HEK293 (cell line): ENCODE results near the gene ZGLP1.

Experiments
- ATF2 ChIP-seq: fragments of 450-650 bp; formaldehyde crosslinking; IDR thresholded peaks from 2 replicates; pipeline ENCODE4 v1.5.1; 2016; ENCODE audit warnings: missing biosample characterization, missing genetic modification characterization, low read depth
- GLI2 ChIP-seq: fragments of 450-650 bp; formaldehyde crosslinking; IDR thresholded peaks from 2 replicates; pipeline ENCODE4; 2017; ENCODE audit warnings: missing biosample characterization, missing genetic modification characterization, low read depth, borderline replicate concordance
- KLF9 ChIP-seq: fragments of 450-650 bp; formaldehyde crosslinking; IDR thresholded peaks from 2 replicates; pipeline ENCODE4 v1.5.1; 2016; ENCODE audit warnings: missing biosample characterization, missing genetic modification characterization, low read depth
- REST ChIP-seq: fragments of 450-650 bp; formaldehyde crosslinking; IDR thresholded peaks from 2 replicates; pipeline ENCODE4 v1.5.1; 2016; ENCODE audit warnings: missing biosample characterization, missing genetic modification characterization
- ZFP37 ChIP-seq: fragments of 450-650 bp; formaldehyde crosslinking; IDR thresholded peaks from 2 replicates; pipeline ENCODE4 v1.5.1; 2016; ENCODE audit warnings: missing biosample characterization, missing genetic modification characterization
- ZNF23 ChIP-seq: fragments of 450-650 bp; formaldehyde crosslinking; IDR thresholded peaks from 2 replicates; pipeline ENCODE4 v1.5.1; 2016; ENCODE audit warnings: missing biosample characterization, missing genetic modification characterization, borderline replicate concordance
- ZNF416 ChIP-seq: fragments of 450-650 bp; formaldehyde crosslinking; IDR thresholded peaks from 2 replicates; pipeline ENCODE4 v1.5.1; 2016; ENCODE audit warnings: missing biosample characterization, missing genetic modification characterization
- ZNF645 ChIP-seq: fragments of 450-650 bp; formaldehyde crosslinking; IDR thresholded peaks from 2 replicates; pipeline ENCODE4; 2016; ENCODE audit warnings: missing biosample characterization, missing genetic modification characterization
- TF ChIP-seq, protein P1 (sequence below): fragments of 450-650 bp; formaldehyde crosslinking; IDR thresholded peaks from 2 replicates; pipeline ENCODE4 v1.5.1; 2016; ENCODE audit warnings: missing biosample characterization, missing genetic modification characterization
- TF ChIP-seq, protein P2 (sequence below): fragments of 450-650 bp; formaldehyde crosslinking; IDR thresholded peaks from 2 replicates; pipeline ENCODE4 v1.5.1; 2016; ENCODE audit warnings: missing biosample characterization, missing genetic modification characterization, borderline replicate concordance
- TF ChIP-seq, protein P3 (sequence below): fragments of 450-650 bp; formaldehyde crosslinking; IDR thresholded peaks from 2 replicates; pipeline ENCODE4 v1.5.1; 2016; ENCODE audit warnings: missing biosample characterization, missing genetic modification characterization
- TF ChIP-seq, protein P4 (sequence below): fragments of 450-650 bp; formaldehyde crosslinking; IDR thresholded peaks from 2 replicates; pipeline ENCODE4 v1.5.1; 2016; ENCODE audit warnings: missing biosample characterization, missing genetic modification characterization

DNA sequence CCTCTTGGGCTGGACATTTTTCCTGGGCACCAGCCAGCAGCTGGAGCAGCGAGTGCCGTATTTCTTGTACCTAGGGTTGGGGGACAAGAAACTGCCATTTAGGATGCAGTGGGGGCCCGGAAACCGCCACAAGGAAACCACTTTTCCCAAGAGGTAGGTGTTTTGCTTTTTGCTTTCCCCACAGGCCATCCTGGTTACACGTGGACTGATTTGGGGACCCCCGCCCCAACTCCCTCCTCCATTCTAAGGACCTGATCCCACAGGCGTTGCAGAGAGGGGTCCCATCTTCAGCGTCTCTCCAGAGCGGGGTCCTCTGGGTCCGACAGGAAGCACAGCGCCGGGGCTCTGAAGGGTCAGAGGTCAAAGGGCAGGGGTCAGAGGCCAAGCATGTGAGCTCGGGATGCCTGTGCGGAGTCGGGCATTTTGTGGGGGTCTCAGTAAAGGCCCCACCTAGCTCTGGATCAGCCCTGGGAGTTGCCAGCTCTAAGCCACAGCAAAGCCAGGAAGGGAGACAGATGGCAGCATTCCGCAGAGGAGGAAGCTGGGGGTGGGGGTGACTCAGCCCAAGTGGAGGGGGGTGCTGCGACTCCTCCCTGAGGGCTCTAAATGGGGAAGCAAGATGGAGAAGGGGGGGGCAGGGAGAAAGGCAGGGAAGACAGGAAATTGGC, 4.3 kb downstream of the ZGLP1 start:
- TF ChIP-seq, protein P1, sequence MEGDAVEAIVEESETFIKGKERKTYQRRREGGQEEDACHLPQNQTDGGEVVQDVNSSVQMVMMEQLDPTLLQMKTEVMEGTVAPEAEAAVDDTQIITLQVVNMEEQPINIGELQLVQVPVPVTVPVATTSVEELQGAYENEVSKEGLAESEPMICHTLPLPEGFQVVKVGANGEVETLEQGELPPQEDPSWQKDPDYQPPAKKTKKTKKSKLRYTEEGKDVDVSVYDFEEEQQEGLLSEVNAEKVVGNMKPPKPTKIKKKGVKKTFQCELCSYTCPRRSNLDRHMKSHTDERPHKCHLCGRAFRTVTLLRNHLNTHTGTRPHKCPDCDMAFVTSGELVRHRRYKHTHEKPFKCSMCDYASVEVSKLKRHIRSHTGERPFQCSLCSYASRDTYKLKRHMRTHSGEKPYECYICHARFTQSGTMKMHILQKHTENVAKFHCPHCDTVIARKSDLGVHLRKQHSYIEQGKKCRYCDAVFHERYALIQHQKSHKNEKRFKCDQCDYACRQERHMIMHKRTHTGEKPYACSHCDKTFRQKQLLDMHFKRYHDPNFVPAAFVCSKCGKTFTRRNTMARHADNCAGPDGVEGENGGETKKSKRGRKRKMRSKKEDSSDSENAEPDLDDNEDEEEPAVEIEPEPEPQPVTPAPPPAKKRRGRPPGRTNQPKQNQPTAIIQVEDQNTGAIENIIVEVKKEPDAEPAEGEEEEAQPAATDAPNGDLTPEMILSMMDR = no peak
- TF ChIP-seq, protein P2, sequence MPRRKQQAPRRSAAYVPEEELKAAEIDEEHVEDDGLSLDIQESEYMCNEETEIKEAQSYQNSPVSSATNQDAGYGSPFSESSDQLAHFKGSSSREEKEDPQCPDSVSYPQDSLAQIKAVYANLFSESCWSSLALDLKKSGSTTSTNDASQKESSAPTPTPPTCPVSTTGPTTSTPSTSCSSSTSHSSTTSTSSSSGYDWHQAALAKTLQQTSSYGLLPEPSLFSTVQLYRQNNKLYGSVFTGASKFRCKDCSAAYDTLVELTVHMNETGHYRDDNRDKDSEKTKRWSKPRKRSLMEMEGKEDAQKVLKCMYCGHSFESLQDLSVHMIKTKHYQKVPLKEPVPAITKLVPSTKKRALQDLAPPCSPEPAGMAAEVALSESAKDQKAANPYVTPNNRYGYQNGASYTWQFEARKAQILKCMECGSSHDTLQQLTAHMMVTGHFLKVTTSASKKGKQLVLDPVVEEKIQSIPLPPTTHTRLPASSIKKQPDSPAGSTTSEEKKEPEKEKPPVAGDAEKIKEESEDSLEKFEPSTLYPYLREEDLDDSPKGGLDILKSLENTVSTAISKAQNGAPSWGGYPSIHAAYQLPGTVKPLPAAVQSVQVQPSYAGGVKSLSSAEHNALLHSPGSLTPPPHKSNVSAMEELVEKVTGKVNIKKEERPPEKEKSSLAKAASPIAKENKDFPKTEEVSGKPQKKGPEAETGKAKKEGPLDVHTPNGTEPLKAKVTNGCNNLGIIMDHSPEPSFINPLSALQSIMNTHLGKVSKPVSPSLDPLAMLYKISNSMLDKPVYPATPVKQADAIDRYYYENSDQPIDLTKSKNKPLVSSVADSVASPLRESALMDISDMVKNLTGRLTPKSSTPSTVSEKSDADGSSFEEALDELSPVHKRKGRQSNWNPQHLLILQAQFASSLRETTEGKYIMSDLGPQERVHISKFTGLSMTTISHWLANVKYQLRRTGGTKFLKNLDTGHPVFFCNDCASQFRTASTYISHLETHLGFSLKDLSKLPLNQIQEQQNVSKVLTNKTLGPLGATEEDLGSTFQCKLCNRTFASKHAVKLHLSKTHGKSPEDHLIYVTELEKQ (tag by site-specific recombination) = no peak
- TF ChIP-seq, protein P3, sequence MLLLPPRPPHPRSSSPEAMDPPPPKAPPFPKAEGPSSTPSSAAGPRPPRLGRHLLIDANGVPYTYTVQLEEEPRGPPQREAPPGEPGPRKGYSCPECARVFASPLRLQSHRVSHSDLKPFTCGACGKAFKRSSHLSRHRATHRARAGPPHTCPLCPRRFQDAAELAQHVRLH = no peak
- TF ChIP-seq ATF2 (no peak), ZNF416 (no peak), REST (no peak), ZNF23 (tag by site-specific recombination) (no peak), ZNF645 (tag by site-specific recombination) (no peak), KLF9 (tag by site-specific recombination) (no peak), GLI2 (no peak), ZFP37 (tag by site-specific recombination) (no peak)
- TF ChIP-seq, protein P4, sequence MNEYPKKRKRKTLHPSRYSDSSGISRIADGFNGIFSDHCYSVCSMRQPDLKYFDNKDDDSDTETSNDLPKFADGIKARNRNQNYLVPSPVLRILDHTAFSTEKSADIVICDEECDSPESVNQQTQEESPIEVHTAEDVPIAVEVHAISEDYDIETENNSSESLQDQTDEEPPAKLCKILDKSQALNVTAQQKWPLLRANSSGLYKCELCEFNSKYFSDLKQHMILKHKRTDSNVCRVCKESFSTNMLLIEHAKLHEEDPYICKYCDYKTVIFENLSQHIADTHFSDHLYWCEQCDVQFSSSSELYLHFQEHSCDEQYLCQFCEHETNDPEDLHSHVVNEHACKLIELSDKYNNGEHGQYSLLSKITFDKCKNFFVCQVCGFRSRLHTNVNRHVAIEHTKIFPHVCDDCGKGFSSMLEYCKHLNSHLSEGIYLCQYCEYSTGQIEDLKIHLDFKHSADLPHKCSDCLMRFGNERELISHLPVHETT (tag by site-specific recombination) = no peak
